Motor neuron (in vitro differentiated cells): ENCODE results near the gene DRD4. TPM values are rescaled to one million over a fixed set of nuclear protein-coding genes. Genes with fewer than 3 reads are reported as not detected.

Source experiments
- ATAC-seq, 8 experiments: fragments of 200-7000 bp; cut with Tn5 transposase; replicated peaks in 6 of 8; 2 replicates each; pipeline ENCODE4 v1.8.0; 2021; ENCODE audit warnings: mild to moderate bottlenecking in 8 of 8, moderate library complexity in 8 of 8
- H3K27ac ChIP-seq, 2 donors: fragments of 250-450 bp; sonication (Bioruptor Pico); 2 replicates each; pipeline ENCODE4 v1.9.0; 2021; ENCODE audit warnings: antibody characterized with exemption in 2 of 2, mild to moderate bottlenecking in 2 of 2, moderate library complexity in 1 of 2
- H3K4me1 ChIP-seq, 2 donors: fragments of 250-450 bp; sonication (Bioruptor Pico); replicated peaks in 1 of 2; 2 replicates each; pipeline ENCODE4 v1.6.1; 2021; ENCODE audit warnings: antibody characterized with exemption in 2 of 2, mild to moderate bottlenecking in 2 of 2, moderate library complexity in 1 of 2
- H3K4me3 ChIP-seq, 5 donors: fragments of 250-450 bp; sonication (Bioruptor Pico); 2 replicates each; pipeline ENCODE4 v1.9.0; 2021; ENCODE audit warnings: antibody characterized with exemption in 5 of 5, mild to moderate bottlenecking in 5 of 5, moderate library complexity in 4 of 5
- WGBS, 10 experiments: fragments of 450-650 bp; shearing (Covaris generic); methylation state at CpG; one replicate each; pipeline ENCODE4 v1.0.0; 2022; 5-methylcytosine and 5-hydroxymethylcytosine counted together
- in situ Hi-C, 9 experiments: fragments of 400-800 bp; cut with MboI; loops; one replicate each; pipeline ENCODE4 v1.15.0; 2021; ENCODE audit warnings: low sequenced_read_pairs in 9 of 9, low pct_unique_long_range_greater_than_20kb in 2 of 9; ENCODE audit not compliant: unreplicated experiment in 9 of 9
- total RNA-seq, 8 experiments: library from RNA; unstranded; fragments of 300-600 nt; gene quantifications; 2 replicates each; pipeline versions ENCODE4 v1.2.3 to v1.2.4, GENCODE V29; 2022

Gene DRD4
- total RNA-seq, 8 experiments from 2014 or later: 0.22 to 1.8 (median 0.93) TPM; not detected in 3

DNA sequence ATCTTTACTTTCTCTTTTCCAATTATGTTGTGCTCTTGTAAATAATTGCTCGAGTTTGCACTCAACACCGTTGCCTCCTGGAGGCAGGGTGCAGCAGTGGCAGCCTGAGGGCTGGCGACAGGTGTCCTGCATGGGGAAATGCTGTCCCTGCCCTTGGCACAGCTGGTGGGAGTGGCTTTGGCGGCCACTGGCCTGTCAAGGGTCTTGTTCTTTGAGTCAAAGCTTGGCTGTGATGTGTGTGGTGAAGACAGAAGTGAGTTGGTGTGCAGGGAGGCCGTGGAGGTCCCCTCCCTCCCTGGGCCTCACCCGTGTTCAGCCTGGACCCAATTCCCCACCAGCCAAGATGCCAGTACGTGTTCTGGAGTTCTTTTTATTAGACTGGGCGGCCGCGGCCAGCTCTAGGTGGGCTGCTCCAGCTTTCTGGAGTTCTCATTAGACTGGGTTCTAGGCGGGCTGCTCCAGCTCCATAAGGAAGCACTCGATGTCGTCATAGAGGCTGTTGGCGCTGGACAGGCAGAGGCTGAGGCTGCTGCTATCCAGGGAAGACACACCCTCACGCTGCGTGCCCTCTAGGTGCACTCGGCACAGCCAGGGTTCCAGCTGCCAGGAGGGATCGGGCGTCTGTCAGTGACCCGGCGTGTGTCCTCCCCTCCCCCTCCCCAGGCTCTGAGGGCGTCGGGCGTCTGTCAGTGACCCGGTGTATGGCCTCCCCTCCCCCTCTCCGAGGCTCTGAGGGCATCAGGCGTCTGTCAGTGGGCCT, 24.7 kb upstream of the DRD4 start:
- H3K27ac ChIP-seq: no peak overlapping the region
- peak in 1 of 8 experiments; percentile 1 for ATAC-seq
- in situ Hi-C loops: no loop called here
- H3K4me3 ChIP-seq: no peak overlapping the region
- peaks cover 7 to 11% of the 10 kb centered on the region in 2 donors for H3K4me1 ChIP-seq
- 31 to 100% (median 58%) methylated on average over 2 to 4 of the region's 27 CpGs; no CpG with 5 or more reads in 4 of the 10 experiments for WGBS, 10 experiments

- ATAC-seq: no peak
- in situ Hi-C loops: no loop called here
- H3K27ac ChIP-seq: no peak overlapping the region
- H3K4me1 ChIP-seq: peaks cover 7 to 11% of the 10 kb centered on the region in 2 donors
- no peak overlapping the region for H3K4me3 ChIP-seq
- no CpG with 5 or more reads among the region's 10 CpGs for WGBS, 10 experiments
These were observed 24.1 kb upstream of the DRD4 start for GRCh38 chr11:612961-613300.

GRCh38 chr11:613369-613968, 23.6 kb upstream of the DRD4 start:
- in situ Hi-C loops: no loop called here
- peak in 5 of 8 experiments; percentile 3 to 23 (median 7) for ATAC-seq
- Histone ChIP-seq H3K4me1 (peaks cover 7 to 11% of the 10 kb centered on the region in 2 donors), H3K4me3 (no peak overlapping the region), H3K27ac (no peak overlapping the region)
- WGBS, 10 experiments: no CpG with 5 or more reads among the region's 36 CpGs

DNA sequence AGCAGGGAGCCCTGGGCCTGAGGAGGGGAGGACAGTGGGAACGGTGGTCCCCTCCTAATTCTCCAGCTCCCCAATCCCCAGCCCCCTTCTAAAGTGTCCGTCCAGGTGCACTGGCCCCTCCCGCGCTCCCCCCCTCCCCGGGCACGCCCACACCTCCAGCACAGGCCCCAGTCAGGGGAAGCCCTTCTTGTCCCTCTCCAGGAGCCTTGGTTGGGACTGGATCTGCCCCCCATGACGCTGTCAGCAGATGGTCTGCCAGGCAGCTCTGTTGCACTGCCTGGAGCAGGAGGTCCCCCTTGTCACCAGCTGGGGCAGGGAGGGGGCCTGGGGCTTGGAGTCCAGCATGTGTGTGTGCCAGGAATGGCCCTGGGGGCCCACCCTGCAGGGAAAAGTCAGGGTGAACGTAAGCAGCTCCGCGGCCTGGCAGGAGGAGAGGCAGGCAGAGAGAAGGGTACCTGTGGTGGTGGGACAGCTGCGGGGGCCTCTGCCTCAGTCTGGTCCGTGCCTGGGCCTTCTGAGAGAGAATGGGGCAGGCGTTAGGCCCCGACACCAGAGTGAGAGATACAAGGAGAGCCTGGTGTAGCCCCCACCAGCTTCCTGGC, 22.9 kb upstream of the DRD4 start:
- ATAC-seq: peak in 2 of 8 experiments; percentile 2 to 3
- 86 to 89% methylated on average over 3 to 4 of the region's 14 CpGs; no CpG with 5 or more reads in 8 of the 10 experiments for WGBS, 10 experiments
- in situ Hi-C loops: no loop called here

GRCh38 chr11:614623-615503, 22.2 kb upstream of the DRD4 start:
- in situ Hi-C loops: no loop called here
- WGBS, 10 experiments: 20 to 83% (median 60%) methylated on average over 1 of the region's 68 CpGs; no CpG with 5 or more reads in 7 of the 10 experiments
- ATAC-seq: peak in 4 of 8 experiments; percentile 1 to 4 (median 2)
- Histone ChIP-seq H3K4me1 (peaks cover 7 to 11% of the 10 kb centered on the region in 2 donors), H3K27ac (peak overlapping the region in 1 of 2 donors; percentile 78), H3K4me3 (peak overlapping the region; percentile 46 to 53 (median 48))

More for the DNA sequence above, 22.9 kb upstream of the DRD4 start:
- peaks cover 7 to 11% of the 10 kb centered on the region in 2 donors for H3K4me1 ChIP-seq
- H3K27ac ChIP-seq: no peak overlapping the region
- H3K4me3 ChIP-seq: no peak overlapping the region

- H3K4me1 ChIP-seq: peaks cover 7 to 11% of the 10 kb centered on the region in 2 donors
- peak within 1 kb of the TSS; percentile 46 to 53 (median 48) for H3K4me3 ChIP-seq
- WGBS, 10 experiments: 0 to 100% (median 60%) methylated on average over 1 to 3 of the region's 66 CpGs; no CpG with 5 or more reads in 3 of the 10 experiments
- in situ Hi-C loops: no loop called here
- peak within 1 kb of the TSS; percentile 47 to 78 for H3K27ac ChIP-seq
- peak; percentile 79 to 92 (median 87) for ATAC-seq
These were observed 21.4 kb upstream of the DRD4 start, which contains the start of gene IRF7 for GRCh38 chr11:615504-616319. Gene IRF7 (minus strand): TSS chr11:615950. CDS start chr11:615364, 586 bp downstream.

GRCh38 chr11:616320-617198, 20.5 kb upstream of the DRD4 start:
- WGBS, 10 experiments: 51 to 100% (median 83%) methylated on average over 2 to 11 of the region's 39 CpGs; no CpG with 5 or more reads in 2 of the 10 experiments
- peak overlapping the region; percentile 47 to 78 for H3K27ac ChIP-seq
- no peak for ATAC-seq
- H3K4me3 ChIP-seq: peak overlapping the region; percentile 46 to 53 (median 48)
- peaks cover 7 to 11% of the 10 kb centered on the region in 2 donors for H3K4me1 ChIP-seq
- in situ Hi-C loops: no loop called here

GRCh38 chr11:617199-617911, 19.7 kb upstream of the DRD4 start:
- 80% methylated on average over 1 of the region's 57 CpGs; no CpG with 5 or more reads in 9 of the 10 experiments for WGBS, 10 experiments
- Histone ChIP-seq H3K4me3 (no peak overlapping the region), H3K27ac (no peak overlapping the region), H3K4me1 (peaks cover 7 to 11% of the 10 kb centered on the region in 2 donors)
- ATAC-seq: no peak
- in situ Hi-C loops: no loop called here

DNA sequence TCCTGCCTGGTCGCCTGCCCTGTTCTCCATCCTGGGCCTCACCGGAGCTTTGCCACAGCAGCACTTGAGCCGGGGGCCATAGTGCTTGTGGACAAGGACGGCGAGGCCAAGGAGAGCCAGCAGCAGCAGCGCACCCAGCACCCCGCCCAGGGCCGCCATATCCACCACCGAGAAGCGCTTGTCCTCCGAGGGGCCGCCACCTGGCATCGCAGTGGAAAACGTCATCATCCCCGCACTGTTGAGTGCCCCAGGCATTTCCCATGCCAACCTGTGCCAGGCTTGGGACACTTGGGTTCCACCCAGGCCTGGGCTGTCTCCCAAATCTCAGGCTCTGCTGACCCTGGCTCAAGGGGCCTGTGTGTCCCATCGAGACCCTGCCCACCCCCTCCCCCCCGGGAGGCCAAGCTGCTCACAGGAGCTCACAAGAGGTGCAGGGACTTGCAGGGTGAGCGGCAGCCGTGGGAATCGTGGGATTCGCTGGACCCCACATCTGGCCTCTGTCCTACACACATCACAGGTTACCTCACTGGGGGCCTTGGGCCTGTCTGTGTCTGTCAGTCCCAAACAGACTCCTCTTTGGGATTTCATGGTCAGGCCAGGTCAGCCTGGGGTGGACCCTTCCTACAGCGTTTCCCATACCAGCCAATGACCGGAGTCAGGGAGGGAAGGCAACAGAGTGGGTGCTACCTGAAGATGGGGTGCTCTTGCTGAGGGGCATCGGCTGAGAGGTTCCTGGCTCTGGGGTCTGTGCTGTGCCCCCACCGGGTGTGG, 19.0 kb upstream of the DRD4 start:
- Histone ChIP-seq H3K27ac (no peak overlapping the region), H3K4me3 (no peak overlapping the region), H3K4me1 (peaks cover 7 to 11% of the 10 kb centered on the region in 2 donors)
- WGBS, 10 experiments: 95 to 100% (median 100%) methylated on average over 1 to 4 of the region's 25 CpGs; no CpG with 5 or more reads in 7 of the 10 experiments
- ATAC-seq: no peak
- in situ Hi-C loops: no loop called here

DNA sequence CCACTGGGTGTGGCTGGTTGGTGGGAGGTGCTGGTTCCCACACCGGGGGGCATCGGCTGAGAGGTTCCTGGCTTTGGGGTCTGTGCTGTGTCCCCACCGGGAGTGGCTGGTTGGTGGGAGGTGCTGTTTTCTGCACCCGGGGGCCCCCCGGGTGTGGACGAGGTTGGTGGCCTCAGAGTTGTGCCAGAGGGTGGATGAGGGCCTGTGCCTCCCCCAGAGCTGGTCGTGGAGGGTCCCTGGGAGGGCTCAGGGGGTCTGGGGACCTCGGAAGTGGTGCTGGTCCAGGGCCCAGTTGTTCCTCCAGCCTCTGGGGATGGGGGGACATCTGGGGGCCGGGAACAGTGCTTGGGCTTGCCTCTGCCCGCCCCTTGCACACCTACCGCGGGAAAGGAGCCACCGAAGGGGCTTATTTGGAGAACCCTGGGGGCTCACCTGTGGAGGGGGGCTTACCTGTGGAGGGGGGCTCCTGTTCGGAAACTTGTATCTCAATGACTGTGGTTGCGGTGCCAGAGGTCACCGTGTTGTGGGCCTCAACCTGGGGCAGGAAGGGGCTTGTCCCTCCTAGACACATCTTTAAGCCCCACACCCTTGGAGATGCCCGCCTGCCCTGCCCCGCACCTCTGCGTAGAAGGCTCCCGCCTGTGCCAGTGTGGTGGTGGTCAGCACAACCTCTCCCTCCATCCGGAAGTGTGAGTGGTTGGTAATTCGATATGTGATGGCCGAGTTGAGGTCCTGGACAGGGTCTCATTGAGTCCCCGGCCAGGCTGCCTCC, 18.0 kb upstream of the DRD4 start:
- Histone ChIP-seq H3K4me1 (peaks cover 7 to 11% of the 10 kb centered on the region in 2 donors), H3K27ac (no peak overlapping the region), H3K4me3 (no peak overlapping the region)
- WGBS, 10 experiments: 47 to 90% methylated on average over 2 to 3 of the region's 24 CpGs; no CpG with 5 or more reads in 8 of the 10 experiments
- ATAC-seq: no peak
- in situ Hi-C loops: no loop called here
